Erythroblast (primary cell): ENCODE data around the gene EPHA2.

Experiments used
- GATA1 ChIP-seq: IDR thresholded peaks from 2 replicates; pipeline ENCODE4 v1.6.1; 2011; ENCODE audit warnings: low read depth, mild to moderate bottlenecking, control low read depth, low read length, moderate library complexity
- POLR2A ChIP-seq: IDR thresholded peaks from 2 replicates; pipeline ENCODE4 v1.6.1; 2011; ENCODE audit warnings: mild to moderate bottlenecking, low read length

DNA sequence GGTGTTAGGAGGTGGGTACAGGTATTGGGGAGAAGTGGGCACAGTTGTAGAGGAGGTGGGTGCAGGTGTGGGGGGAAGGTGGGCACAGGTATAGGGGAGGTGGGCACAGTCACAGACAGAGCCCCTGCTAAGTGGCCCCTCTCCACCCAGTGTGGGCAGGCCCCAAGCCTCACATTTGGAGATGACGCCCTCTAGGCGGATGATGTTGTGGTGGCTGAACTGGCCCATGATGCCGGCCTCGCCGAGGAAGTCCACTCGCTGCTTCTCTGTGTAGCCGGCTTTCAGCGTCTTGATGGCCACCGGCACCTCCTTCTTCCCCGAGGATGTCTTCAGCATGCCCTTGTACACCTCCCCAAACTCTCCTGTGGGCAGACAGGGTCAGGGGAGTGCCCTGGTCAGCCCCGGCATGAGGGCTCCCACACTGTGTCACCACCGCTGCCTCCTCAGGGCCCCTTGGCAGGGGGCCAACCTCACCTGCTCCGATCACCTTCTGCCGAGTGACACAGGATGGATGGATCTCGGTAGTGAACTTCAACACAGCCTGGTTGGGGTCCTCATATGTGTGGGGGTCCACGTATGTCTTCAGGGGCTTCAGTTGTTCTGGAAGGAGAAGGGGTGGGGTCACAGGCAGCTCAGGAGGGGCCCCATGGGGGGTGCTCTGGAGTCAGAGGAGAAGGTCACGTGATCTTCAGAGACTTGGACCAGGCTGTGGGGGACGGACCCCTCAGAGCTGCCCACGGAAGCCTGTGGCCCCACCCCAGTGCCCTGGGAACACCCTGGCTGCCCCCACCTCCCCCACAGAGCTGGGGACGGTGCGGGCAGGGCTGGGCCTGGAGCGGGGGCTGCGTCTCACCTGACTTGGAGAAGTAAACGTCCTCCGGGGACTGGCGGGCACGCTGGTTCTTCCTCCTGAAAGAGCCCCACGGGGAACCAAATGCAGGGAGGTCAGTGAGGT lies 22.6 kb downstream of the EPHA2 start:
- TF ChIP-seq POLR2A (no peak), GATA1 (no peak)
